HEK293T (cell line): ENCODE measurements around the gene TEX264.

Experiments used
- FOXM1 ChIP-seq: fragments of 450-650 bp; IDR thresholded peaks from 2 replicates; pipeline ENCODE4 v1.6.1; 2017; ENCODE audit warnings: mild to moderate bottlenecking, borderline replicate concordance
- HDGF ChIP-seq: fragments of 450-650 bp; IDR thresholded peaks from 2 replicates; pipeline ENCODE4 v1.6.1; 2017; ENCODE audit warnings: antibody characterized with exemption, borderline replicate concordance
- L3MBTL2 ChIP-seq: fragments of 450-650 bp; conservative IDR thresholded peaks from 2 replicates; pipeline ENCODE4 v1.6.1; 2016; ENCODE audit warnings: mild to moderate bottlenecking
- SP1 ChIP-seq: fragments of 450-650 bp; IDR thresholded peaks from 2 replicates; pipeline ENCODE4 v1.6.1; 2017
- TARDBP ChIP-seq: fragments of 450-650 bp; IDR thresholded peaks from 2 replicates; pipeline ENCODE4 v1.6.1; 2016

DNA sequence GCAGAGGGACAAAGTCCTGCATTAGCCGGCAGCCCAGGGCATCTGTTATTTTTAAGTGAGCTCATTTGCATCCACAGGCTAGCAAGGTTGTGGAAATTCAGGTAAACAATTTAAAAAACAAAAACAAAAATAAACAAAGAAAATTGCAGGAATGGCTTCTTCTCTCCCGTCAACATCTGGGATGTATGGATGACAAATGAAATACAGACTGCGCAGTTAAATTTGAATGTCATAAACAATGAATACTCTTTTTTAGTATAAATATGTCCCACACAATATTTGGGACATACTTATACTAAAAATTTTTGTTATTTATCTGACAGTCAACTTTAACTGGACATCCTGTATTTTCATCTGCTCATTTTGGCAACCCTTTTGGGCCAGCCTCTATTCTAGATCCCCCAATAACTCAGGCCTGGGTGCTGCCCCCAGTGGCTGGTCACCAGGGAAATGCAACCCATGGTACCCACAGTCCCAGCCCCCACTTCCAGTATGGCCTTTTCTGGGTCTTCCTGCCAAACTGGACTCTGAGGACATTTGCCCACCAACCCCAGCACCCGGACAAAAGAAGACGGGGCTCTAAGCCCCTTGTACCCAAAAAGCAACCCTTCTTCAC is 48.5 kb downstream of the TEX264 start:
- TF ChIP-seq HDGF (no peak), SP1 (no peak), TARDBP (no peak), L3MBTL2 (no peak), FOXM1 (no peak)
